ENCODE results near the gene B4GALT6.

Gene B4GALT6

GRCh38 chr18:31648458-31648857 lies 35.9 kb downstream of the B4GALT6 start:
- no peak for DNase-seq (ENCODE audit: low read depth)
- no peak overlapping the region for H3K4me3 ChIP-seq (ENCODE audit: low read depth, low read length)
- TF ChIP-seq, protein P1, sequence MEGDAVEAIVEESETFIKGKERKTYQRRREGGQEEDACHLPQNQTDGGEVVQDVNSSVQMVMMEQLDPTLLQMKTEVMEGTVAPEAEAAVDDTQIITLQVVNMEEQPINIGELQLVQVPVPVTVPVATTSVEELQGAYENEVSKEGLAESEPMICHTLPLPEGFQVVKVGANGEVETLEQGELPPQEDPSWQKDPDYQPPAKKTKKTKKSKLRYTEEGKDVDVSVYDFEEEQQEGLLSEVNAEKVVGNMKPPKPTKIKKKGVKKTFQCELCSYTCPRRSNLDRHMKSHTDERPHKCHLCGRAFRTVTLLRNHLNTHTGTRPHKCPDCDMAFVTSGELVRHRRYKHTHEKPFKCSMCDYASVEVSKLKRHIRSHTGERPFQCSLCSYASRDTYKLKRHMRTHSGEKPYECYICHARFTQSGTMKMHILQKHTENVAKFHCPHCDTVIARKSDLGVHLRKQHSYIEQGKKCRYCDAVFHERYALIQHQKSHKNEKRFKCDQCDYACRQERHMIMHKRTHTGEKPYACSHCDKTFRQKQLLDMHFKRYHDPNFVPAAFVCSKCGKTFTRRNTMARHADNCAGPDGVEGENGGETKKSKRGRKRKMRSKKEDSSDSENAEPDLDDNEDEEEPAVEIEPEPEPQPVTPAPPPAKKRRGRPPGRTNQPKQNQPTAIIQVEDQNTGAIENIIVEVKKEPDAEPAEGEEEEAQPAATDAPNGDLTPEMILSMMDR (IDR thresholded peaks at IDR 0.05; ENCODE audit: low read depth, low read length, missing control alignments): no peak

DNA sequence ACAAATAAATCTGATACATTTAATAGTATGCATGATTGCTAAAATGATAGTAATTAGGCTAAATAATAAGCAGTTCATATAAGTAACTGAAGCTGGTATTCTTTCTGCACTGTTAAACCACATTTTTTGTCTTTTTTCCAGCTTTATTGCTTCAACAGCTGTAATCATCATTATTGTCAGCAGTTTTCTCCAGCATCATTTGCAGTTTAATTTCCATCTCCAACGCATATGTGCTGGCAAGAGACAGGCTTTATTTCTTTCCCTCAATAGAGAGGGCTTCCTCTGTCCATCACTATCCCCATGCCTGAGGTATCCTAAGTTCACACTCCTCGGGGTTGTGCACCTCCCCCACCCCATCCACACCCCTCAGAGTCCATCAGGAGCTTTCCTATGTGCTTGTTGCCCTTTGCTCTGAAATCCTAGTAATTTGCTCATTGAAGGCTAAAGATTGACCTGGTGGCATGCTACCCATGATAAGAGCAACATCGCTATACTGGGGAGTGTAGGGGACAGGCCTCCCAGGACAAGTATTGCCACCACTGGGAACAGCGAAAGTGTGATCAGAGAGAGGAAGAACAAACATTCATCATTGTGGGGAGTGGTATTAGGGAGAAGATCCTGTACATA lies 37.1 kb downstream of the B4GALT6 start:
- no peak for DNase-seq (ENCODE audit: low read depth)
- TF ChIP-seq, protein P1 (IDR thresholded peaks at IDR 0.05; ENCODE audit: low read depth, low read length, missing control alignments): no peak
- H3K4me3 ChIP-seq (ENCODE audit: low read depth, low read length): no peak overlapping the region

- H3K4me3 ChIP-seq (ENCODE audit: low read depth, low read length): no peak overlapping the region; the same call in 1 of the 2 replicates
- TF ChIP-seq, protein P1 (IDR thresholded peaks at IDR 0.05; ENCODE audit: low read depth, low read length, missing control alignments): no peak
- no peak for DNase-seq (ENCODE audit: low read depth)
Observed at GRCh38 chr18:31646332-31647126, 37.9 kb downstream of the B4GALT6 start.

- H3K4me3 ChIP-seq (ENCODE audit: low read depth, low read length): no peak overlapping the region
- no peak for DNase-seq (ENCODE audit: low read depth)
- TF ChIP-seq, protein P1 (IDR thresholded peaks at IDR 0.05; ENCODE audit: low read depth, low read length, missing control alignments): no peak
Observed at GRCh38 chr18:31645411-31645810, 39.0 kb downstream of the B4GALT6 start.

- TF ChIP-seq, protein P1 (IDR thresholded peaks at IDR 0.05; ENCODE audit: low read depth, low read length, missing control alignments): no peak
Observed at GRCh38 chr18:31643003-31643402, 41.4 kb downstream of the B4GALT6 start.

GRCh38 chr18:31637445-31637844 lies 46.9 kb downstream of the B4GALT6 start:
- H3K4me3 ChIP-seq (ENCODE audit: low read depth, low read length): no peak overlapping the region
- no peak for DNase-seq (ENCODE audit: low read depth)
- TF ChIP-seq, protein P1 (IDR thresholded peaks at IDR 0.05; ENCODE audit: low read depth, low read length, missing control alignments): no peak

More at GRCh38 chr18:31643003-31643402, 41.4 kb downstream of the B4GALT6 start:
- H3K4me3 ChIP-seq (ENCODE audit: low read depth, low read length): no peak overlapping the region
- DNase-seq (ENCODE audit: low read depth): no peak

Data from GM12864 (cell line).